Karpas-422 (cell line): ENCODE data around the gene PCP4L1. TPM values are rescaled to one million over a fixed set of nuclear protein-coding genes. Genes with fewer than 3 reads are reported as not detected.

Experiments used
- DNase-seq: peaks from one replicate; pipeline ENCODE4 v3.0.0-alpha.2; 2015
- H2AFZ ChIP-seq: fragments of 200-600 bp; sonication (generic); 2 replicates; pipeline ENCODE4 v1.6.1; 2014; ENCODE audit warnings: antibody characterized with exemption, low read length, mixed read lengths
- H3K27ac ChIP-seq: fragments of 200-600 bp; sonication (generic); 2 replicates; pipeline ENCODE4 v1.5.1; 2014; ENCODE audit warnings: mild to moderate bottlenecking, low read length, moderate library complexity
- H3K27me3 ChIP-seq: fragments of 200-600 bp; sonication (generic); 2 replicates; pipeline ENCODE4 v1.6.1; 2014; ENCODE audit warnings: low read length, mixed read lengths
- H3K36me3 ChIP-seq: fragments of 200-600 bp; sonication (generic); 2 replicates; pipeline ENCODE4 v1.6.1; 2014; ENCODE audit warnings: low read length, mixed read lengths; ENCODE audit not compliant: insufficient read depth
- H3K4me1 ChIP-seq: fragments of 200-600 bp; sonication (generic); 2 replicates; pipeline ENCODE4 v1.6.1; 2014; ENCODE audit warnings: mild to moderate bottlenecking, low read length, mixed read lengths
- H3K4me2 ChIP-seq: fragments of 200-600 bp; sonication (generic); 2 replicates; pipeline ENCODE4 v1.6.1; 2014; ENCODE audit warnings: low read length, low read depth, mild to moderate bottlenecking; ENCODE audit not compliant: poor library complexity, severe bottlenecking
- H3K4me3 ChIP-seq: fragments of 200-600 bp; sonication (generic); 2 replicates; pipeline ENCODE4 v1.5.1; 2014; ENCODE audit warnings: mild to moderate bottlenecking, antibody characterized with exemption, low read length, mixed read lengths
- H3K79me2 ChIP-seq: fragments of 200-600 bp; sonication (generic); 2 replicates; pipeline ENCODE4 v1.6.1; 2014; ENCODE audit warnings: mild to moderate bottlenecking, low read length, mixed read lengths
- H3K9ac ChIP-seq: fragments of 200-600 bp; sonication (generic); 2 replicates; pipeline ENCODE4 v1.6.0; 2014; ENCODE audit warnings: low read length
- H3K9me2 ChIP-seq: fragments of 200-600 bp; sonication (generic), shearing (Covaris generic); replicated peaks from 2 replicates; pipeline ENCODE4 v1.6.0; 2014; ENCODE audit warnings: mild to moderate bottlenecking, low read length, moderate library complexity; ENCODE audit not compliant: insufficient read depth
- H3K9me3 ChIP-seq: fragments of 300-700, 200-600 bp; sonication (generic); 2 replicates; pipeline ENCODE4 v1.6.1; 2014; ENCODE audit warnings: low read length, mixed read lengths
- H4K20me1 ChIP-seq: fragments of 200-600 bp; sonication (generic); 2 replicates; pipeline ENCODE4 v1.6.1; 2014; ENCODE audit warnings: mild to moderate bottlenecking, antibody characterized with exemption, low read length, low read depth; ENCODE audit not compliant: insufficient read depth
- total RNA-seq: library from RNA; depleted of rRNA; stranded (reverse); fragments of >200 nt; shearing (Covaris generic); gene quantifications from 2 replicates; pipeline ENCODE4 v1.2.3, GENCODE V29; 2014; ENCODE audit warnings: low replicate concordance

The PCP4L1 gene
- total RNA-seq, 1 experiment from 2014 or later: not detected

- no peak for DNase-seq
- Histone ChIP-seq H3K4me2 (no peak overlapping the region), H3K9ac (no peak overlapping the region), H3K4me3 (no peak overlapping the region), H3K79me2 (no peaks in the 10 kb centered on the region), H3K9me2 (no peaks in the 10 kb centered on the region), H3K27me3 (no peaks in the 10 kb centered on the region), H3K36me3 (no peaks in the 10 kb centered on the region), H4K20me1 (no peaks in the 10 kb centered on the region), H2AFZ (no peak overlapping the region), H3K4me1 (peaks cover 5% of the 10 kb centered on the region; the same call in 1 of the 2 replicates), H3K27ac (no peak overlapping the region), H3K9me3 (no peaks in the 10 kb centered on the region)
Measured at GRCh38 chr1:161267321-161267720, 8.8 kb downstream of the PCP4L1 start.

GRCh38 chr1:161273402-161273801 lies 14.9 kb downstream of the PCP4L1 start:
- Histone ChIP-seq H3K27ac (no peak overlapping the region), H3K4me2 (no peak overlapping the region), H3K36me3 (no peaks in the 10 kb centered on the region), H4K20me1 (no peaks in the 10 kb centered on the region), H3K4me3 (no peak overlapping the region), H3K9me3 (no peaks in the 10 kb centered on the region), H3K4me1 (no peaks in the 10 kb centered on the region; the same call in 1 of the 2 replicates), H3K9ac (no peak overlapping the region), H2AFZ (no peak overlapping the region), H3K27me3 (no peaks in the 10 kb centered on the region), H3K9me2 (no peaks in the 10 kb centered on the region), H3K79me2 (no peaks in the 10 kb centered on the region)
- no peak for DNase-seq

- no peak overlapping the region for H3K4me2 ChIP-seq
- no peaks in the 10 kb centered on the region for H3K27me3 ChIP-seq
- H3K27ac ChIP-seq: no peak overlapping the region
- no peak for DNase-seq
- H3K4me3 ChIP-seq: no peak overlapping the region
- no peaks in the 10 kb centered on the region for H3K9me2 ChIP-seq
- no peaks in the 10 kb centered on the region for H3K4me1 ChIP-seq
- no peaks in the 10 kb centered on the region for H3K9me3 ChIP-seq
- H3K36me3 ChIP-seq: no peaks in the 10 kb centered on the region
- no peaks in the 10 kb centered on the region for H4K20me1 ChIP-seq
- H3K79me2 ChIP-seq: no peaks in the 10 kb centered on the region
- no peak overlapping the region for H2AFZ ChIP-seq
- no peak overlapping the region for H3K9ac ChIP-seq
Measured at GRCh38 chr1:161274874-161275273, 16.3 kb downstream of the PCP4L1 start.

GRCh38 chr1:161282991-161283390 lies 24.4 kb downstream of the PCP4L1 start:
- Histone ChIP-seq H3K9me3 (no peaks in the 10 kb centered on the region), H4K20me1 (no peaks in the 10 kb centered on the region), H3K27me3 (no peaks in the 10 kb centered on the region), H3K79me2 (no peaks in the 10 kb centered on the region), H3K9ac (no peak overlapping the region), H3K4me2 (no peak overlapping the region), H3K27ac (no peak overlapping the region), H3K36me3 (no peaks in the 10 kb centered on the region), H2AFZ (no peak overlapping the region), H3K4me3 (no peak overlapping the region), H3K9me2 (no peaks in the 10 kb centered on the region), H3K4me1 (no peaks in the 10 kb centered on the region)
- no peak for DNase-seq

GRCh38 chr1:161285113-161285512 lies 26.6 kb downstream of the PCP4L1 start:
- Histone ChIP-seq H3K4me2 (no peak overlapping the region), H3K9me2 (no peaks in the 10 kb centered on the region), H3K9me3 (no peaks in the 10 kb centered on the region), H3K9ac (no peak overlapping the region), H3K27ac (no peak overlapping the region), H3K4me3 (no peak overlapping the region), H2AFZ (no peak overlapping the region), H3K36me3 (no peaks in the 10 kb centered on the region), H3K4me1 (no peaks in the 10 kb centered on the region), H3K79me2 (no peaks in the 10 kb centered on the region), H4K20me1 (no peaks in the 10 kb centered on the region), H3K27me3 (no peaks in the 10 kb centered on the region)
- DNase-seq: no peak

- Histone ChIP-seq H4K20me1 (no peaks in the 10 kb centered on the region), H3K27ac (no peak overlapping the region), H3K27me3 (no peaks in the 10 kb centered on the region), H3K4me1 (no peaks in the 10 kb centered on the region), H3K4me2 (no peak overlapping the region), H3K79me2 (no peaks in the 10 kb centered on the region), H3K4me3 (no peak overlapping the region), H3K36me3 (no peaks in the 10 kb centered on the region), H3K9ac (no peak overlapping the region), H3K9me3 (no peaks in the 10 kb centered on the region), H3K9me2 (no peaks in the 10 kb centered on the region), H2AFZ (no peak overlapping the region)
- no peak for DNase-seq
Measured at GRCh38 chr1:161285521-161285920, 27.0 kb downstream of the PCP4L1 start.

GRCh38 chr1:161287482-161288054 lies 29.0 kb downstream of the PCP4L1 start:
- no peak overlapping the region for H2AFZ ChIP-seq
- no peaks in the 10 kb centered on the region for H3K36me3 ChIP-seq
- H3K9me3 ChIP-seq: no peaks in the 10 kb centered on the region
- H3K4me2 ChIP-seq: no peak overlapping the region
- H3K9ac ChIP-seq: no peak overlapping the region
- H3K4me1 ChIP-seq: no peaks in the 10 kb centered on the region
- no peaks in the 10 kb centered on the region for H3K9me2 ChIP-seq
- no peak for DNase-seq
- H3K4me3 ChIP-seq: no peak overlapping the region
- no peaks in the 10 kb centered on the region for H3K27me3 ChIP-seq
- H3K27ac ChIP-seq: no peak overlapping the region
- no peaks in the 10 kb centered on the region for H4K20me1 ChIP-seq
- no peaks in the 10 kb centered on the region for H3K79me2 ChIP-seq

- Histone ChIP-seq H3K9me3 (no peaks in the 10 kb centered on the region), H3K27ac (no peak overlapping the region), H3K4me2 (no peak overlapping the region), H3K4me3 (no peak overlapping the region), H3K9ac (no peak overlapping the region), H2AFZ (no peak overlapping the region), H3K4me1 (no peaks in the 10 kb centered on the region), H3K9me2 (no peaks in the 10 kb centered on the region), H3K79me2 (no peaks in the 10 kb centered on the region), H3K36me3 (no peaks in the 10 kb centered on the region), H4K20me1 (no peaks in the 10 kb centered on the region), H3K27me3 (no peaks in the 10 kb centered on the region)
- no peak for DNase-seq
Measured at GRCh38 chr1:161290779-161291178, 32.2 kb downstream of the PCP4L1 start.

- no peaks in the 10 kb centered on the region for H3K79me2 ChIP-seq
- H3K4me3 ChIP-seq: no peak overlapping the region
- no peak for DNase-seq
Measured at GRCh38 chr1:161297415-161297814, 38.9 kb downstream of the PCP4L1 start.

More at GRCh38 chr1:161297415-161297814, 38.9 kb downstream of the PCP4L1 start:
- H3K9me3 ChIP-seq: no peaks in the 10 kb centered on the region
- no peaks in the 10 kb centered on the region for H3K36me3 ChIP-seq
- H4K20me1 ChIP-seq: no peaks in the 10 kb centered on the region
- no peak overlapping the region for H3K27ac ChIP-seq
- no peak overlapping the region for H3K9ac ChIP-seq
- no peaks in the 10 kb centered on the region for H3K9me2 ChIP-seq
- H3K4me1 ChIP-seq: no peaks in the 10 kb centered on the region
- H2AFZ ChIP-seq: no peak overlapping the region
- no peaks in the 10 kb centered on the region for H3K27me3 ChIP-seq
- H3K4me2 ChIP-seq: no peak overlapping the region
